ENCODE measurements around the gene FBXL17. TPM values are rescaled to one million over a fixed set of nuclear protein-coding genes. Genes with fewer than 3 reads are reported as not detected.

Gene FBXL17
- total RNA-seq, 1 donor from 2014 or later, result 26.9 TPM

DNA sequence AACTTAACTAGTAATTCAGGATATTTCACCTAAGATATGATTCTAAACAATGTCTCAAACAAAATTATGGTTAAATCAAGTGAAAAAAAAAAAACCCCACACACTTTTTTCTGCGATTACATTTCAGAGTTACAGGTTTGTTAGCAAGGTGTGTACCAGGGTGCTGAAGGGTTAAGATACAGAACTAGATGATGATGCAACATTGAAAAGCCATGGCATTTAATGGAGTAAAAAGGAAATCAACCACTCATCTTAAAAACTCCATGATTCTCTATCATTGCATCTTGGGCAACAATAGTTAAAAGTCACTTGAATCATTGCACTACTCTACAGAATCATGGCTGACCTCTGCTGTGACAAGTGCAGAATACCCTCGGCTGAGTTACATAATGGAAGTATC is 440.9 kb downstream of the FBXL17 start:
- POLR2A ChIA-PET, result no interaction called here

GRCh38 chr5:107937651-107938355 is 444.1 kb downstream of the FBXL17 start:
- H3K4me1 Mint-ChIP-seq, result no peaks in the 10 kb centered on the region
- ChIA-PET CTCF (no interaction called here), POLR2A (no interaction called here)
- peaks cover 5% of the 10 kb centered on the region for H3K36me3 Mint-ChIP-seq (ENCODE audit: low read depth)
- H3K27me3 Mint-ChIP-seq, result no peaks in the 10 kb centered on the region
- intact Hi-C loops (cut with micrococcal nuclease), result no loop called here
- no peak for ATAC-seq (ENCODE audit: low read depth)
- no peak overlapping the region for H3K4me3 Mint-ChIP-seq
- H3K27ac Mint-ChIP-seq, result no peak overlapping the region
- DNase-seq, result no peak
- no peaks in the 10 kb centered on the region for H3K9me3 Mint-ChIP-seq
- TF ChIP-seq, protein P1, sequence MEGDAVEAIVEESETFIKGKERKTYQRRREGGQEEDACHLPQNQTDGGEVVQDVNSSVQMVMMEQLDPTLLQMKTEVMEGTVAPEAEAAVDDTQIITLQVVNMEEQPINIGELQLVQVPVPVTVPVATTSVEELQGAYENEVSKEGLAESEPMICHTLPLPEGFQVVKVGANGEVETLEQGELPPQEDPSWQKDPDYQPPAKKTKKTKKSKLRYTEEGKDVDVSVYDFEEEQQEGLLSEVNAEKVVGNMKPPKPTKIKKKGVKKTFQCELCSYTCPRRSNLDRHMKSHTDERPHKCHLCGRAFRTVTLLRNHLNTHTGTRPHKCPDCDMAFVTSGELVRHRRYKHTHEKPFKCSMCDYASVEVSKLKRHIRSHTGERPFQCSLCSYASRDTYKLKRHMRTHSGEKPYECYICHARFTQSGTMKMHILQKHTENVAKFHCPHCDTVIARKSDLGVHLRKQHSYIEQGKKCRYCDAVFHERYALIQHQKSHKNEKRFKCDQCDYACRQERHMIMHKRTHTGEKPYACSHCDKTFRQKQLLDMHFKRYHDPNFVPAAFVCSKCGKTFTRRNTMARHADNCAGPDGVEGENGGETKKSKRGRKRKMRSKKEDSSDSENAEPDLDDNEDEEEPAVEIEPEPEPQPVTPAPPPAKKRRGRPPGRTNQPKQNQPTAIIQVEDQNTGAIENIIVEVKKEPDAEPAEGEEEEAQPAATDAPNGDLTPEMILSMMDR (IDR thresholded peaks at IDR 0.05), result no peak

More for the DNA sequence above, 440.9 kb downstream of the FBXL17 start:
- TF ChIP-seq, protein P1 (IDR thresholded peaks at IDR 0.05), result no peak
- ATAC-seq (ENCODE audit: low read depth) (no peak), DNase-seq (no peak)
- H3K27ac Mint-ChIP-seq, result no peak overlapping the region
- CTCF ChIA-PET, result interaction anchor here (0.6 kb wide), 1 partner anchor 1858 kb away, joined by 3 read pairs; no protein-coding TSS in a partner anchor
- no peak overlapping the region for H3K4me3 Mint-ChIP-seq
- H3K36me3 Mint-ChIP-seq (ENCODE audit: low read depth), result peaks cover 10% of the 10 kb centered on the region
- no peaks in the 10 kb centered on the region for H3K4me1 Mint-ChIP-seq
- no peaks in the 10 kb centered on the region for H3K27me3 Mint-ChIP-seq
- H3K9me3 Mint-ChIP-seq, result no peaks in the 10 kb centered on the region
- intact Hi-C loops (cut with micrococcal nuclease), result no loop called here

GRCh38 chr5:107937204-107937603 is 444.7 kb downstream of the FBXL17 start:
- intact Hi-C loops (cut with micrococcal nuclease), result no loop called here
- ATAC-seq (ENCODE audit: low read depth), result no peak
- CTCF ChIA-PET, result no interaction called here
- H3K36me3 Mint-ChIP-seq (ENCODE audit: low read depth), result peaks cover 5% of the 10 kb centered on the region
- no peaks in the 10 kb centered on the region for H3K27me3 Mint-ChIP-seq
- no peak for DNase-seq
- no peaks in the 10 kb centered on the region for H3K4me1 Mint-ChIP-seq
- POLR2A ChIA-PET, result no interaction called here
- no peaks in the 10 kb centered on the region for H3K9me3 Mint-ChIP-seq
- TF ChIP-seq, protein P1 (IDR thresholded peaks at IDR 0.05), result no peak
- H3K27ac Mint-ChIP-seq, result no peak overlapping the region
- H3K4me3 Mint-ChIP-seq, result no peak overlapping the region

DNA sequence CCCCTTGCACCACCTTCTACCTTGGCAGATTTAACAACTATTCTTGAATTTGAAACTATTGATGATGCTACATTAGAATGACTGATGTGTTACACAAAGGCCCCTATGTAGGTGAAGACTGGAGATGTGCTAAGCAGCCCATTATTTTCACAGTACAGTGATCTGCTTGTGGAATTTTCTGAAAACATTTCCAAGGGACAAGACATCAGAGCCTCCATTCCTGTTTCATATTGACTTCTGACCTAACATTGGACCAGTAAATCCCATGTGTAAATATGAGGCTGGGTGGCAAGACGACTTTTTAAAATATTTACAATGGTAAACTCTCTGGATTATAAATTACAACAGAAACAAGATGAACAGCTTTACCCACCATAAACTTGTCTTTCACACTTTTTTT is 445.4 kb downstream of the FBXL17 start:
- DNase-seq (no peak), ATAC-seq (ENCODE audit: low read depth) (no peak)
- intact Hi-C loops (cut with micrococcal nuclease), result no loop called here
- Mint-ChIP-seq H3K4me3 (no peak overlapping the region), H3K9me3 (no peaks in the 10 kb centered on the region), H3K27ac (no peak overlapping the region), H3K4me1 (no peaks in the 10 kb centered on the region), H3K36me3 (ENCODE audit: low read depth) (peaks cover 5% of the 10 kb centered on the region), H3K27me3 (no peaks in the 10 kb centered on the region)
- POLR2A ChIA-PET, result no interaction called here
- CTCF ChIA-PET, result no interaction called here
- TF ChIP-seq, protein P1 (IDR thresholded peaks at IDR 0.05), result no peak

DNA sequence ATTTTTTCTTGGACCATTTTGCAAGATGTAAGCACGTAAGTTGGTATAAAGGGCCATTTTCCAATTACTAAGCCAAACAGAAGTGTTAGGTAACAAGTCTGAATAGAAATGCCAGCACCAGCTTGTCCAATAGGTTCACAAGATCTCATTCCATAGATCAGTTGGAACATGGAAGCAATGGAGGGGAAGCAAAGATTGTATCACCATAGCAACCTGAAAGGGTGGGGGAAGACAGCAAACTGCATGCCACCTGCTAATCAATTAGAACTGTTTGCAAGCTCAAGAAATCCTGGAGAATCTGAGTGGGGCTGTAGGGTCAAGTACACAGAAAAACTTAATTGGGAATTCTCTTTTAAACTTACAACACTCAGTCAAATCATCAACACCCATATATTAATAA is 446.3 kb downstream of the FBXL17 start:
- DNase-seq (no peak), ATAC-seq (ENCODE audit: low read depth) (no peak)
- CTCF ChIA-PET, result no interaction called here
- Mint-ChIP-seq H3K27ac (no peak overlapping the region), H3K27me3 (no peaks in the 10 kb centered on the region), H3K4me1 (no peaks in the 10 kb centered on the region), H3K36me3 (ENCODE audit: low read depth) (peaks cover 5% of the 10 kb centered on the region), H3K9me3 (no peaks in the 10 kb centered on the region), H3K4me3 (no peak overlapping the region)
- TF ChIP-seq, protein P1 (IDR thresholded peaks at IDR 0.05), result no peak
- intact Hi-C loops (cut with micrococcal nuclease), result no loop called here
- POLR2A ChIA-PET, result no interaction called here

Measured in activated B cell treated with CpG ODN at 0.5 μM for 24 hours (primary cell).